KOPT-K1 (cell line): ENCODE results near the gene FAM83C.

Experiments
- H3K27ac ChIP-seq: fragments of 200-600 bp; sonication (generic); 2 replicates; pipeline ENCODE4 v1.5.1; 2016; ENCODE audit warnings: antibody characterized with exemption, mild to moderate bottlenecking, low read depth, low read length; ENCODE audit not compliant: poor library complexity, severe bottlenecking
- H3K36me3 ChIP-seq: fragments of 200-600 bp; sonication (generic); 2 replicates; pipeline ENCODE4 v1.5.1; 2017; ENCODE audit warnings: antibody characterized with exemption, mild to moderate bottlenecking, low read length, moderate library complexity; ENCODE audit not compliant: insufficient read depth
- H3K9me3 ChIP-seq: fragments of 200-600 bp; sonication (generic); 2 replicates; pipeline ENCODE4 v1.5.1; 2017; ENCODE audit warnings: antibody characterized with exemption, low read length, mild to moderate bottlenecking; ENCODE audit not compliant: insufficient read depth, poor library complexity, severe bottlenecking

The FAM83C gene

DNA sequence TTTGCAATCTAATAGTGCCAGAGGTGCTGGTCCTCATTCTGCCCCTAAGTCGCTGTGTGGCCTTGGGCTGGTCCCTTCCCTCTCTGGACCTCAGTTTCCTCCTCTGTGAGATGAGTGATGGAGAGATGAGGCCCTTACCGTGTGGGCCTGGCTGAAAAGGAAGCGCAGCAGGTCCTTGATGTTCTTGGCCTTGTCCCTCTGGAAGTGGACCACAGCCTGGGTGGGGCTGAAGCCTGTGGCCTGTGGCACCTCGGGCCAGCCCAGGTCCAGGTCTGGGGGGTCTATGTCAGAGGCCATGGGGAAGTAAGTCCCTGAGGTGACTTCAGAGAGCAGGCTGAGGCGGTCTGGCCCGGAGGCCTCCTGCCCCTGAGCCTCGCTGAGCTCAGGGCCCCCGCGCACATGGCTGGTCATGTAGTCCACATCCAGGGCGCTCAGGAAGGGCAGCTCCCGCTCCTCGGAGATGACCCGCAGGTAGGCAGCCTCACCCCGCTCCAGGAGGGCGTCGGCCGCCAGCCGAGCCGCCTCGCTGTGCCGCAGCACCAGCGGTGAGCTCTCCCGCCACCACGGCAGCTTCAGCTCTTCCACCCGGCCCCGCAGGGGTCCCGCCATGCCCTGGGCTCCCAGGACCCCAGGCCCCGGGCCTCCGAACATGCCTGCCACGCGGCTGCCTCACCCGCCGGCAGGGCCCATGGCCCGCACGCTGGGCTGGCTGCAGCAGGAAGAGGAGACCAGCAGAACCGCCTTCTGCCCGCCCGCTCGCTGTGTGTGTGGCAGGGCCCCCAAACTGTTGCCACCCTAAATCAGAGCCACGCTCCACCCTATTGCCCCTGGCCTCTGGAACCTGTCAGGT lies at the start of gene FAM83C:
Gene FAM83C, minus strand, starts transcription at position 772 of the 850 bp plus-strand sequence. Its CDS starts 121 bp downstream, at position 651.
- Histone ChIP-seq H3K36me3 (no peaks in the 10 kb centered on the region), H3K27ac (no peak within 1 kb of the TSS), H3K9me3 (no peaks in the 10 kb centered on the region)

DNA sequence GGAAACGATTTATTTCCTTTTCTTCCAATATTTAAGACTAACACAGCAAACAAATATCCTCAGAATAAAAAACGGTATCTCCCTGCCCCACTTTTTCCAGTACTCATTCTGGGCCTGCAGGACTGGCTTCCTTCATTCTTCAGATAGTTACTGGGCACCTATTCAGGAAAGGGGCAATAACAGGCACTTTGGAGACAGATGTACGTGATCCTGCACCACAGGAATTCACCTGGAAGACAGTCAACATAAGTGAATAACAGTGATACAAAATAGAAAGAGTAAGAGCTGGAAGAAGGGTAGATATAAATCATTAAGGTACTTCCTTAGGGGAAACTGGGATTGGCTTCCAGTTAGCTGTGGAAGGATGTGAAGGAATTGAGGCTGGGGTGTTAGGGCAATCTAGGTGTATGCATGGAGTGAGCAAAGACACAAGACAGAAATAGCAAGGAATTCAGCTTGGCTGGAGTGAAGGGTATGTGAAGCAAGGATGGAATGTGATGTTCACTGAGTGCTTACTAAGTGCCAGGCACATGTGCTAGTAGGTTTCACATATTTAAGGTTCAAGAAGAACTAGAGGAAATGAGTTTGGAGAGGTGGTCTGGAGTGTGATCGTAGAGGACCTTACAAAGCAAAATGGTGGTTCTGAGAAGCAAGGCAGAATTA lies 49.3 kb upstream of the FAM83C start:
- Histone ChIP-seq H3K36me3 (peaks cover 50% of the 10 kb centered on the region), H3K27ac (no peak overlapping the region), H3K9me3 (no peaks in the 10 kb centered on the region)

DNA sequence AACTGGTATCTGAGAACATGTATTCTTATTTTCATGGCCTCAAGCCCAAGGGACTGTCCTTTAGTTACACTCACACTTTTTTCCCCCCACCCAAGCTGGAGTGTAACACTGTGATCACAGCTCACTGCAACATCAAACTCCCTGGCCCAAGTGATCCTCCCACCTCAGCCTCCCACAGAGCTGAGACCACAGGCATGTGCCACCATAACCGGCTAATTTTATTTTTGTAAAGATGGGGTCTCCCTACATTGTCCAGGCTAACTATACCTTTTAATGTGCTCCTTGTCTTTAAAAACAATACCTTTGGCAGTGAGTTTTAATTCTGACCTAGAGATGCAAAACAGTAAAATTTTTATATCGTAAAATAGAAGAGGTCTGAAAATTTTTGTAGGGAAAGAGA lies 48.2 kb upstream of the FAM83C start:
- peaks cover 39% of the 10 kb centered on the region for H3K36me3 ChIP-seq
- no peaks in the 10 kb centered on the region for H3K9me3 ChIP-seq
- H3K27ac ChIP-seq, result no peak overlapping the region

DNA sequence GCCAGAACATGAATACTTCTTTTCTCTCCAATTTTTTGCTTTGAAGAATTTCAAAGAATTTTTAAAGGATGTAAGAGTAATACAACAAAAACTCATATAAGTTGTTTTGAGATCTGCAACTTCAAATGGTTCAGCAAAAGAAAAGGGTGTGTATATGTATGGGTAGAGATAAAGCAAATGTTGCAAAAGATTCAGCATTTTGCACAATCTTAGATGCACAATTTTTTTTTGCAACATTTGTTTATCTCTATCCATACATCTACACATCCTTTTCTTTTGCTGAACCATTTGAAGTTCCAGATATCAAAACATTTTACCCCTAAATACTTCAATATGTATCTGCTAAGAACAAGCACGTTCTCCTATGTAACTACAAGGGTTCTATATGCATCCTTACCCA lies 47.4 kb upstream of the FAM83C start:
- Histone ChIP-seq H3K27ac (no peak overlapping the region), H3K9me3 (no peaks in the 10 kb centered on the region), H3K36me3 (peaks cover 33% of the 10 kb centered on the region)

DNA sequence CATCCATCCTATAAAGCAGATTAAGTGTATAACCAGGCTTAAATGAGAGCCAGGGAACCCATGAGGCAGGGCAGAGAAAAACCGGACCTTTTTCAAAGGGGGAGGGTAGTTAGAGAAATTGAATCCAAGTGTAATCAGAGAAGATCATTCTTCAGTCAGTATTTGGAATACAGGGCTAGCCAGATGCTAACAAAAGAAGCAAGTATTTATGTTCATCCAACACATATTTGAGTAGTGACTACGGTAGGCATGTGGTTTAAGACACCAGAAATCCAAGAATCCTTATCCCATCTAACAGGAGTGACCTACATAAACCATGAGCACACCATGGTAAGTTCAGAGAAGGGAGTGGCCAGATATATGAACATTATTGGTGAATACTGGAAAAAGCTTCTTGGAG lies 46.8 kb upstream of the FAM83C start:
- peaks cover 28% of the 10 kb centered on the region for H3K36me3 ChIP-seq
- no peaks in the 10 kb centered on the region for H3K9me3 ChIP-seq
- no peak overlapping the region for H3K27ac ChIP-seq

DNA sequence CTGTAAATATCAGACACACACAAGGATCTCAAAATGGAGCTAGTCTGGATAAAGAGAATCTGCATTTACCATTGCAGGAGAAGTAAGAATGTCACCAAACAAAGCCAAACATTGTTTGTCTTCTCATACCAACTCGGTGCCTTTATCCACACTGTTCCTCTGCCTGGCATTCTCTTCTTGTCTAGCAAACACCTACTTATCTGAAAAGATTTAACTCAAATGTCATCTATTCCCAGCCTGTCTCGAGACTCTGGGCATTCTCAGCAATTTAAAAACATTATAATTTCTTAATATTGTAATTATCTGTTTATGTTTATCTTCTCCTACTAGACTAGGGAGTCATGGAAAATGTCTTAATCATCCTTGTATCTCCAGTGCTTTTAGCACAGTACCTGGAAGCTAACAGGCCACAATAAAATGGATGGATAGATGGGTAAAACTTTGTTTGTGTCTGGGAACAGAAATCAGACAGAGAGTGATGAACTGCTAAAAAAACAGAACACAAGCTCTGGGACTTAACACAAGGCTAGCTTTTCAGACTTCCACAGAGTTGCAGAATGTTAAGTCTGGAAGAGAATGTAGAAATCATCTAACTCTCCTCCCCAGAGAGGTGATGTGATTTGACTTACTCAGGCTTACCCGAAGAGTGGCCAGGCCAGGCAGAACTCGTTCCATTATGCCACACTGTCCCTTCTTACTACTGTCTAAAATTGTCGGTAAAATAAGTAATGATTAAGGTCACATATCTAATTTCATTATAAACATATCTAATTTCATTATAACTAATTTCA lies 42.3 kb upstream of the FAM83C start:
- H3K27ac ChIP-seq, result no peak overlapping the region
- peaks cover 22% of the 10 kb centered on the region; the same call in 1 of the 2 replicates for H3K36me3 ChIP-seq
- H3K9me3 ChIP-seq, result no peaks in the 10 kb centered on the region

DNA sequence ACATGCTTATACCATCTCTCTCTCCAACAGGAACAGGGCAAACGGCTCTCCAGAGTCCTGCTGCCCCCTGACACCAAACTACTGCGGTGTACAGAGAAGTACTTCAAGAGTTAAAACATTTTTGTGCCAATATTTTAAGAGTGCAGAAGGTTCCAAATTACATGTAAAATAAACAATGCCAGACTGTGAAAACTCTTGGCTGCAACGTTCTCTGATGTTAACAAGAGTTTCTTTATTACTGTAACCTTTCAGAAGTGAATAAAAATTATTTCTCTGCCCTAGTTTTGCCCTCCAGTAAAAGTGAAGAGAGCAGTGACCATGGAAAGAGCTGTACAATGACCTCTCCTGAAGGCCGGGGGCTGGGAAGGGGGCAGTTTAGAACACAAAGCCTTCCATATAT lies 41.4 kb upstream of the FAM83C start:
- Histone ChIP-seq H3K9me3 (no peaks in the 10 kb centered on the region), H3K27ac (no peak overlapping the region), H3K36me3 (peaks cover 24% of the 10 kb centered on the region; the same call in 1 of the 2 replicates)

DNA sequence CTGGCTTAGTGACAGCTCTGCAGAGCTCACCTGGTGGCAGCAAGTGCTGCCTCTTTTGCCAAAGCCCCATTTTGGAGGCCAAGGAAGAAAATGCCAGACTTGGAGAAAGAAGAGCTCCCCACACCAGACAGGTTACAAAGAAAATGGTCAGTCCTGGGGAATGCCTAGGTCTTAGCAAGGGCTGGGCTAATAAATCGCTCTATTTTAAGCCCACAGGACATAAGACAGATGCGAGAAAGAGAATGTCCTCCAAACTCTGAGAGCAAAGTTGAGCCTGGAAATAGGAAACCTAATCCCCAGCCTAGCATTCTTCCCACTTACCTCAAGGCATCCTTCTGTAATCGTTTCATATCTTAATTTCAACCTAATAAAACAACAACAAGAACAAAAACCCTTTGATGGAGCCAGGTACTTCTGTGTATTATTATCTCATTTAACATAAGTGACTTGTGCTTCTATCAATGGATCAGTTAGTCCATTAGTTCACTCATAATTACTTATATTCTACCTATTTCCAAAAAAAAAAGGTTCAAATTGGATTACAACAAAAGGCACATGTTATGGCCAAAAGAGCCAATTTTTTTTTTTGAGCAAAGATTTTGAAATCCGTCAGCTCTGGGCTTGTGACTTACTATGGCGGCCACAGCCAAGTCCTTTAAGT lies 40.4 kb upstream of the FAM83C start:
- peaks cover 27% of the 10 kb centered on the region; the same call in 1 of the 2 replicates for H3K36me3 ChIP-seq
- H3K27ac ChIP-seq, result no peak overlapping the region
- H3K9me3 ChIP-seq, result no peaks in the 10 kb centered on the region

DNA sequence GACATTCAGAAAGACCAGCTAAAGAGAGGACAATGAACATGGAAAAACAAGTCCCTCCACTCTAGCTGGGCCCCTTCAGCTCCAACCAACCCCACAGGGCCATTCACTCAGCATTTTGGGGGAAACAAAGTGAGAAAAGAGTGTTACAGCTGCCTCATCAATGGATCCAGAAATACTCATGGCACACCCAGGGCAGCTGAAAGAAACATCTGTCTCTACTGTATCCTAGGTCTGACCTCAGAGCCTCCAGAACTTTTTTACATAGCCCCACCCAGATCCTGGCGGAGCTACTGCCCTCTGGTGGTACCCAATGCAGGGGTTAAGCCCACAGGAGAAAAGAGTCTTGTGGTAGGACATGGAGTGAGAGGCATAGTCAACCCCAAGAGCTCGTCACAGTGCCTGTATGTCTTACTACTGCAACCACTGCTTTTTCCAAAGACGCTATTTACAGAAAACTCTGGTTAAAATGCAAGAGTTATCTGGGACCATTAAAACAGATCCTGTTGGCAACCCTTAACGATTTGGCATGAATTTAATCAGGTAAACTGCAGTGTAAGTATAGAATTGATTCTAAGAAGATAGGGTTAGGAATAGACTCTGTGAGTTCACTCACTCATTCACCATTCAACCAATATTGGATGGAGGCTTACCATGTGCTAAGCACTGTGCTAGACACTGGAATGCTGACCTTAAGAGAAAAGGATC lies 37.4 kb upstream of the FAM83C start:
- Histone ChIP-seq H3K36me3 (peaks cover 28% of the 10 kb centered on the region; the same call in 1 of the 2 replicates), H3K9me3 (no peaks in the 10 kb centered on the region), H3K27ac (no peak overlapping the region)

DNA sequence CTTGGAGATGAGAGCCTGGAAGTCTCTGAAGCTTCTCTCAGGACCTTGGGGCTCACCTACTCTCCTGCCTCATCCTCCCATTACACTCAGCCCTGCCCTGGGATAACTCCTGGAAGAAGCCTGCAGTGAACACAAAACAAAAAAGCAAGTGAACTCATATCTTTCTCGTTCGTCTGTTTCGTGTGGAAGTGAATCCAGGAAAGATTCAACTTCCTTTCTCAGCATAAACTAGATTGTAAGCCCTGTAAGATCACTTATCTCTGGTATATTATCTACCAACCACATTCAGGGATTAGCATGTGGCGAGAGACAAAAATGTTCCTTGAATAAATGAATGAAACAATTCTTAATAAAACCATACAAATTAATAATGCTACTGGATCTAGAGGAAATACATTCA lies 36.5 kb upstream of the FAM83C start:
- no peak overlapping the region for H3K27ac ChIP-seq
- H3K36me3 ChIP-seq, result peaks cover 28% of the 10 kb centered on the region; the same call in 1 of the 2 replicates
- no peaks in the 10 kb centered on the region for H3K9me3 ChIP-seq

DNA sequence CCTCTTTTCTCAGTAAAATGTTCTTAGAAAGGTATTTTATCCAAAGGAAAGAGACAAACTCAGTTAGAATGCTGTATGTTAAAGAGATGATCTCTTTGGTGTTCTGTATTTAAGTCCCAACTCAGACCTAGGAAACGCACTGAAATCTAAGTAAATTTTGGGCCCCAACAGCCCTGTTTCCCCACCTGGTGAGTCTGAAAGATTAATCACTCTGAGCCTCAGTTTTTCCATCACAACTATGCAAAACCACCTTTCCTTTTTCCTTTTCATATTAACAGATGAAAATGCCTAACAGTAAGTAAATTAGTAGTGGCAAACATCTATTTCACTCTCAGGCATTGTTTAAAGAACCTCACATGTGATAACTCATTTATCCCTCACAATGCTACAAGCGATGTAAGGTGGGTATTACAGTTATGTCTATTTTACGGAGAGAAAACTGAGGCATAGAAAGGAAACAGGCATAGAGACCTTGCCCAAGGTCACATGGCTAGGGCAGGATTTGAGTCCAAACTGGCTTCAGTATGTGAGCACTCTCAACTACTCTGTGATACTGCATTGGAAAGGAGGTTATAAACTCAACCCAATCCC lies 36.0 kb upstream of the FAM83C start:
- Histone ChIP-seq H3K27ac (no peak overlapping the region), H3K9me3 (no peaks in the 10 kb centered on the region), H3K36me3 (peaks cover 28% of the 10 kb centered on the region; the same call in 1 of the 2 replicates)

DNA sequence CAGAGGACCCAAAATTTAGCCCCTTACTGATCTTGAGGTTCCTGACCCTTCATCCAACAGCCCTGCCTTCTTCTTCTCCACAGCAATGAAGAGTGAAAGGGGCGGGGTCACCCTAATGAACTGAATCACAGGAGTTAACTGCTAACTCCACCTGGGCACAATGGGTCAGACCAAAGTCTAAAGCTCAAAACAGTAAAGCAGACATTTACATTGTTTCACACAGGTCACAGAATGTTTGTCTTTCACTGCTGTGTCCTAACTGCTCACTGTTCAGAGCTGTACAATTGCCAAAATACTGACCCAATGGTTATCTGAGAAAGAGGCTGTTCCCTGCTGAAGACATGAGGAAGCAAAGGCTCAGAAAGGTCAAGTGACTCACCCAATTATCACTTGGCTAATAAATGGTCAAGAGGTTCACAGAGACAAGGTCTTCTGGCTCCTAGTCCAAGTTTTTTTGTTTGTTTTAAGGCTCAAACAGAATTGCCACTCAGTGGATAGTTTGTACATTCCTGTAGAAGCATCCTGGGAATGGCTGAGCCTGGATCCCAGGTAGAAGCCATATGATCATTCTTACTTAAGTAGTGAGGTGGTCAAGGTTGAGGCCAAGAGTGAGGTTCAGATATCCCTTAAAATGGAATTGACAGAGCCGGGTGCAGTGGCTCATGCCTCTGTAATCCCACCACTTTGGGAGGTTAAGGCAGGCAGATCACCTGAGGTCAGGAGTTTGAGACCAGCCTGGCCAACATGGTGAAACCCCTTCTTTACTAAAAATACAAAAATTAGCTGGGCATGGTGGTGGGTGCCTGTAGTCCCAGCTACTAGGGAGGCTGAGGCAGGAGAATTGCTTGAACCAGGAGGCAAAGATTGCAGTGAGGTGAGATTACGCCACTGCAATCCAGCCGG lies 35.1 kb upstream of the FAM83C start:
- Histone ChIP-seq H3K9me3 (no peaks in the 10 kb centered on the region), H3K36me3 (peaks cover 28% of the 10 kb centered on the region; the same call in 1 of the 2 replicates), H3K27ac (no peak overlapping the region)

DNA sequence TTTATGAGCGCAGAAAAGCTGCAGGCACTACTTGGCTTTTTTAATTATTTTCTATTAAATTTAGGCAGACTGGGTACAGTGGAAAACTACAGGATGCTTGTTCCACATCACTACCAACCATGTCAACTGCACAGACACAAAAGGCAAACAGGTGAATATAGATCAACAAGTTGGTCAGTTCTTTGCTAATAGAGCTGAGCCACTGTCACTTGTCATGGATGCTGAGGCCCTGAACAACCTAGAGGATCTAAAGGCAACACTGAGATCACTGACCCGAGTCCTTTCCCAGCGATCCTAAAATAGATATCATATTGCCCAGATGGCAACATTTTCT lies 34.5 kb upstream of the FAM83C start:
- Histone ChIP-seq H3K9me3 (no peaks in the 10 kb centered on the region), H3K27ac (no peak overlapping the region), H3K36me3 (peaks cover 25% of the 10 kb centered on the region; the same call in 1 of the 2 replicates)
